Endothelial cell of umbilical vein (primary cell): ENCODE measurements around the gene DGCR6L. TPM values are rescaled to one million over a fixed set of nuclear protein-coding genes. Genes with fewer than 3 reads are reported as not detected.
"Not testable (repeated sequence)": the region's sequence is repeated elsewhere in the genome, so short reads cannot be mapped to it uniquely, and the experiment has no call there.

Experiments
- BruUV-seq: library from RNA; stranded (reverse); fragments of 400-500 nt; replicated peaks from 2 replicates; lab custom pipeline; 2021; lab: Mats Ljungman, UMichigan
- CTCF ChIA-PET: fragments of 300-600, 350-600 bp; sonication (Branson Sonifier 250); formaldehyde crosslinking; loops from one replicate; lab custom pipeline; 2021; ENCODE audit warnings: antibody characterized with exemption, inconsistent platforms; lab: Charles Lee
- POLR2A ChIA-PET: fragments of 300-600, 350-600 bp; sonication (Branson Sonifier 250); formaldehyde crosslinking; loops from one replicate; lab custom pipeline; 2021; ENCODE audit warnings: antibody characterized with exemption, inconsistent platforms; lab: Charles Lee
- DNase-seq: peaks from one replicate; pipeline ENCODE4 v3.0.0-alpha.2; 2011; ENCODE audit warnings: low read depth, low spot score
- FAIRE-seq: peaks from 2 replicates; lab custom pipeline; 2011; peaks lifted over from hg19 to GRCh38; lab: Jason Lieb, UNC
- H2AFZ ChIP-seq: 2 replicates; pipeline ENCODE4 v1.6.0; 2012; ENCODE audit warnings: low read depth, low read length, control low read depth, inconsistent platforms
- H3K27ac ChIP-seq: 2 replicates; pipeline ENCODE4 v1.5.1; 2011; ENCODE audit warnings: low read depth, mild to moderate bottlenecking, control low read depth, low read length, moderate library complexity; ENCODE audit not compliant: insufficient read depth
- H3K27me3 ChIP-seq, 2 experiments: 2 replicates each; pipeline versions ENCODE4 v1.6.0 to v1.6.1; 2011; ENCODE audit warnings: low read length in 2 of 2, mixed read lengths in 1 of 2; ENCODE audit not compliant: control insufficient read depth in 2 of 2, insufficient read depth in 2 of 2
- H3K36me3 ChIP-seq, 2 experiments: 2 replicates in 1 of 2; 3 replicates in 1 of 2; pipeline ENCODE4 v1.5.1; 2011; ENCODE audit warnings: low read length in 2 of 2, mild to moderate bottlenecking in 1 of 2, moderate library complexity in 1 of 2; ENCODE audit not compliant: control insufficient read depth in 2 of 2, insufficient read depth in 2 of 2; ENCODE audit errors: extremely low read depth in 1 of 2
- H3K4me1 ChIP-seq: 3 replicates; pipeline ENCODE4 v1.5.1; 2011; ENCODE audit warnings: mild to moderate bottlenecking, low read length; ENCODE audit not compliant: control insufficient read depth, insufficient read depth; ENCODE audit errors: extremely low read depth
- H3K4me2 ChIP-seq: 2 replicates; pipeline ENCODE4 v1.6.1; 2011; ENCODE audit warnings: low read length, control low read depth, mixed read lengths; ENCODE audit not compliant: insufficient read depth
- H3K4me3 ChIP-seq, 3 experiments: fragments of 200-600 bp in 1 of 3; sonication (generic), shearing (Covaris generic) in 1 of 3; replicated peaks in 1 of 3; 2 replicates each; pipeline ENCODE4 v1.5.1; 2011 to 2016; ENCODE audit warnings: control low read depth in 3 of 3, low read length in 3 of 3, mild to moderate bottlenecking in 2 of 3, inconsistent platforms in 1 of 3, low read depth in 1 of 3, moderate library complexity in 1 of 3; ENCODE audit not compliant: insufficient read depth in 1 of 3
- H3K79me2 ChIP-seq: 2 replicates; pipeline ENCODE4 v1.6.0; 2012; ENCODE audit warnings: low read length, inconsistent platforms; ENCODE audit not compliant: control insufficient read depth, insufficient read depth
- H3K9ac ChIP-seq: replicated peaks from 2 replicates; pipeline ENCODE3; 2011; ENCODE audit warnings: low read length, control low read depth; ENCODE audit not compliant: insufficient read depth; ENCODE audit errors: extremely low read depth
- H3K9me1 ChIP-seq: replicated peaks from 3 replicates; pipeline ENCODE4 v1.6.0; 2011; ENCODE audit warnings: mild to moderate bottlenecking, low read length; ENCODE audit not compliant: control insufficient read depth, insufficient read depth; ENCODE audit errors: extremely low read depth
- H3K9me3 ChIP-seq: replicated peaks from 2 replicates; pipeline ENCODE4 v1.5.1; 2012; ENCODE audit warnings: low read length, inconsistent platforms; ENCODE audit not compliant: control insufficient read depth, insufficient read depth
- H4K20me1 ChIP-seq: replicated peaks from 2 replicates; pipeline ENCODE3; 2011; ENCODE audit warnings: mild to moderate bottlenecking, low read length; ENCODE audit not compliant: control insufficient read depth, insufficient read depth; ENCODE audit errors: extremely low read depth
- EZH2 ChIP-seq: IDR thresholded peaks from 2 replicates; pipeline ENCODE4 v1.6.1; 2012; ENCODE audit warnings: borderline replicate concordance, low read depth, mild to moderate bottlenecking, moderate library complexity, low read length, inconsistent platforms; ENCODE audit not compliant: severe bottlenecking
- FOS ChIP-seq: IDR thresholded peaks from 2 replicates; pipeline ENCODE4 v1.6.1; 2011; ENCODE audit warnings: mild to moderate bottlenecking, low read length, moderate library complexity, borderline replicate concordance; ENCODE audit not compliant: insufficient read depth
- GATA2 ChIP-seq: IDR thresholded peaks from 2 replicates; pipeline ENCODE4 v1.7.0; 2011; ENCODE audit warnings: low read depth, mild to moderate bottlenecking, moderate library complexity, mixed read lengths, low read length; ENCODE audit not compliant: insufficient read length, insufficient read depth
- JUN ChIP-seq: IDR thresholded peaks from 2 replicates; pipeline ENCODE4 v1.6.1; 2011; ENCODE audit warnings: borderline replicate concordance, low read depth; ENCODE audit not compliant: insufficient read length, insufficient read depth
- MYC ChIP-seq: IDR thresholded peaks from one replicate; pipeline ENCODE4 v1.6.1; 2011; ENCODE audit warnings: mild to moderate bottlenecking, low read depth, low read length
- POLR2A ChIP-seq: IDR thresholded peaks from 2 replicates; pipeline ENCODE4 v1.6.1; 2012; ENCODE audit warnings: low read depth, mild to moderate bottlenecking, control low read depth, low read length
- POLR2AphosphoS5 ChIP-seq: IDR thresholded peaks from 2 replicates; pipeline ENCODE4 v1.6.1; 2012; ENCODE audit warnings: low read depth, mild to moderate bottlenecking, control low read depth, low read length, moderate library complexity; ENCODE audit not compliant: insufficient read depth
- dilution Hi-C: fragments of 300-500 bp; cut with MboI; formaldehyde crosslinking; loops from one replicate; pipeline ENCODE4 v1.15.0; 2019; ENCODE audit warnings: low sequenced_read_pairs; ENCODE audit not compliant: extremely low pct_ligation_motif_present
- intact Hi-C: fragments of 100-400 bp; cut with micrococcal nuclease; formaldehyde crosslinking; loops from one replicate; pipeline ENCODE4 v1.10.0; 2022
- polyA plus RNA-seq, 4 experiments: library from polyadenylated mRNA; depleted of rRNA in 3 of 4; stranded (reverse) in 3 of 4; unstranded in 1 of 4; fragments of >200 nt; gene quantifications; 2 replicates each; pipeline versions ENCODE4 v1.2.1 to v1.2.3, GENCODE V29; 2011 to 2012; ENCODE audit warnings: missing spikeins in 1 of 4
- total RNA-seq: library from RNA; stranded (reverse); gene quantifications from 2 replicates; pipeline ENCODE4 v1.2.3, GENCODE V29; 2021
- TF ChIP-seq, protein P1 (sequence below), 2 donors: IDR thresholded peaks; 1 replicate in 1 of 2; 2 replicates in 1 of 2; pipeline ENCODE4 v1.5.1; 2011; ENCODE audit warnings: low read length in 2 of 2, mild to moderate bottlenecking in 2 of 2, moderate library complexity in 2 of 2, control low read depth in 1 of 2, inconsistent platforms in 1 of 2, low read depth in 1 of 2; ENCODE audit not compliant: insufficient read depth in 1 of 2; ENCODE audit errors: extremely low read depth in 1 of 2
- TF ChIP-seq, protein P2 (sequence below): IDR thresholded peaks from 2 replicates; pipeline ENCODE4 v1.6.1; 2011; ENCODE audit not compliant: insufficient read depth, insufficient read length

DGCR6L gene
- total and polyA plus RNA-seq, 2 donors (not counting 3 experiments of a cell fraction or from before 2014, with no cell fraction given), result 38.0 to 67.5 TPM

DNA sequence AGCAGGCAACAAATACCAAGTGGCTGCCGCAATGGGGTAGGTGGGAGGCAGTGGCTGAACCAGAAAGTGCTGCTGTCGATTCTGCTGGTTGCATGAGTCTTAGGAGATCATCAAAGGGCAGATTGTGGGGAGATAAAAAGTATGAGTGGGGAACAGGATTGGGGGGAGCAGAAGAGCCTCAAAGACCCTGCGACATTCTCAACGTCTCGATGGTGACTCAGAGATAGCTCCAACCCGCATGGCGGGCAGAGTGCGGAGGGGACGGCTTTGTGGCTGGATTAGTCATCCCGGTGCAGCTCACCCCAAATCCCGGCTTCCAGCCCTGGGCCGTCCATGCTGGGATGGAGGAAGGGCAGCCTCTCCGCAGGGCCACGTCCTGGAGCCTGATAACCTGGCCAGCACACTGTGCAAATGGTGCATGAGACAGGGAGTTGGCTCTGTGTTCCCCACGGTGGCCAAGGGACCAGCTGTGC lies 40.2 kb downstream of the DGCR6L start:
- H3K27me3 ChIP-seq, result no peaks in the 10 kb centered on the region
- H3K36me3 ChIP-seq, result no peaks in the 10 kb centered on the region
- H3K4me2 ChIP-seq, result no peak overlapping the region
- H3K27ac ChIP-seq, result no peak overlapping the region
- H3K79me2 ChIP-seq, result no peaks in the 10 kb centered on the region
- H3K9me1 ChIP-seq, result no peaks in the 10 kb centered on the region
- H2AFZ ChIP-seq, result no peak overlapping the region
- intact Hi-C loops, result no loop called here
- dilution Hi-C loops, result no loop called here
- H3K4me1 ChIP-seq, result no peaks in the 10 kb centered on the region
- TF ChIP-seq, protein P1, sequence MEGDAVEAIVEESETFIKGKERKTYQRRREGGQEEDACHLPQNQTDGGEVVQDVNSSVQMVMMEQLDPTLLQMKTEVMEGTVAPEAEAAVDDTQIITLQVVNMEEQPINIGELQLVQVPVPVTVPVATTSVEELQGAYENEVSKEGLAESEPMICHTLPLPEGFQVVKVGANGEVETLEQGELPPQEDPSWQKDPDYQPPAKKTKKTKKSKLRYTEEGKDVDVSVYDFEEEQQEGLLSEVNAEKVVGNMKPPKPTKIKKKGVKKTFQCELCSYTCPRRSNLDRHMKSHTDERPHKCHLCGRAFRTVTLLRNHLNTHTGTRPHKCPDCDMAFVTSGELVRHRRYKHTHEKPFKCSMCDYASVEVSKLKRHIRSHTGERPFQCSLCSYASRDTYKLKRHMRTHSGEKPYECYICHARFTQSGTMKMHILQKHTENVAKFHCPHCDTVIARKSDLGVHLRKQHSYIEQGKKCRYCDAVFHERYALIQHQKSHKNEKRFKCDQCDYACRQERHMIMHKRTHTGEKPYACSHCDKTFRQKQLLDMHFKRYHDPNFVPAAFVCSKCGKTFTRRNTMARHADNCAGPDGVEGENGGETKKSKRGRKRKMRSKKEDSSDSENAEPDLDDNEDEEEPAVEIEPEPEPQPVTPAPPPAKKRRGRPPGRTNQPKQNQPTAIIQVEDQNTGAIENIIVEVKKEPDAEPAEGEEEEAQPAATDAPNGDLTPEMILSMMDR (IDR thresholded peaks at IDR 0.05; ENCODE audit: extremely low read depth in 1 of 2, insufficient read depth in 1 of 2, low read depth in 1 of 2, low read length in 2 of 2), result no peak
- no peak for TF ChIP-seq POLR2A
- TF ChIP-seq GATA2, result no peak
- no peak for TF ChIP-seq MYC
- no peak for TF ChIP-seq JUN
- no peak for TF ChIP-seq POLR2AphosphoS5
- TF ChIP-seq, protein P2, sequence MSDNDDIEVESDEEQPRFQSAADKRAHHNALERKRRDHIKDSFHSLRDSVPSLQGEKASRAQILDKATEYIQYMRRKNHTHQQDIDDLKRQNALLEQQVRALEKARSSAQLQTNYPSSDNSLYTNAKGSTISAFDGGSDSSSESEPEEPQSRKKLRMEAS, result no peak
- TF ChIP-seq EZH2, result no peak
- no peak for TF ChIP-seq FOS
- H3K9ac ChIP-seq, result no peak overlapping the region
- DNase-seq (no peak), FAIRE-seq (no peak)
- ChIA-PET POLR2A (no interaction called here), CTCF (no interaction called here)
- BruUV-seq, result no TSS peak
- H3K4me3 ChIP-seq, result no peak overlapping the region
- no peaks in the 10 kb centered on the region for H4K20me1 ChIP-seq
- no peaks in the 10 kb centered on the region for H3K9me3 ChIP-seq

DNA sequence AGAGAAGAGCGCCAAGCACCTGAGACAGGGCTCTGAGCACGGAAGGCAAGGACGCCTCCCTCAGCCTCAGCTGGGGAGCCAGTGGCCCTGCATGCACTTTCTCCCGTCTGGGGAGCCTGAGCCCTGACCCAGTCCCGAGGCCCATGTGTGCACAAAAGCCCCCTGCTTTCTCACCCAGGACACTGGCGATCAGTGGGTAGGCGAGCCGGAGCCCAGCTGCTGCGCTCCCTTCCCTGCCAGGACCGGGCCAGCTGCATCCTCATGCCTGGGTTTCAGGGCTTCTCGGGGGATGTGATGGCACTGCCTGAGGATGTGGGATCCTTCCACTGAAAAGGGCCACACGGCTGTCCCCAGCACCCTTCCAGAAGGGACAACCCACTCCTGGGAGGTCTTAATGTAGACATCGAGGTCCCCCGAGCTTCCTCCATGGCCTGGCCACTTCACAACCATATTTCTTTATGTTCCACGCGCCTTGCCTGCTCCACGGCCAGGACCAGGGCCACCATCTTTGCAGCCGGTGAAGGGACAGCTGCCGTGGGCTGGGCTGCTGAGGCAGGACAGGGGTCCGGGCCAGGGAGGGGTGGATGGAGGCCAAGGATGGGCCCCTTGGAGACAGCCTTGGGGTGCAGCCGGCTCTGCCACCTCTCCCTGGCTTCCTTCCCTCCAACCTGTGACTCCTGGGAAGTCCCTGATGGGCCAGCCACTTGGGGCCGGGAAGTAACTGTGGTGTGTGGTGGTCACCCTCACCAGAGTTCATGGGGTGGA lies 41.0 kb downstream of the DGCR6L start:
- H3K9ac ChIP-seq, H3K4me3 ChIP-seq, H3K9me3 ChIP-seq, DNase-seq, H4K20me1 ChIP-seq, H3K4me1 ChIP-seq, CTCF ChIA-PET, H3K79me2 ChIP-seq, dilution Hi-C loops, FAIRE-seq, H3K4me2 ChIP-seq, BruUV-seq, H3K36me3 ChIP-seq, POLR2A ChIA-PET, H3K27ac ChIP-seq, H3K9me1 ChIP-seq, H2AFZ ChIP-seq, intact Hi-C loops, H3K27me3 ChIP-seq: not testable (repeated sequence)
